ENCODE data around the gene TRPV4. TPM values are rescaled to one million over a fixed set of nuclear protein-coding genes. Genes with fewer than 3 reads are reported as not detected.

TRPV4 gene
- total and polyA plus RNA-seq, 3 donors from 2014 or later, result 1.3 to 3.0 (median 2.2) TPM

- peak overlapping the region; percentile 73 to 76 for H3K4me3 ChIP-seq
- WGBS, 2 donors, result 0 to 3% methylated on average over 13 of the region's 13 CpGs
- no peak for TF ChIP-seq CTCF (IDR thresholded peaks at IDR 0.05)
- peaks cover 4% of the 10 kb centered on the region for H3K4me1 ChIP-seq
- intact Hi-C loops (cut with DNase I; ENCODE audit: low total_unique reads), result loop anchor here (10.0 kb wide), 1 partner anchor 75 kb away; no protein-coding TSS in a partner anchor
- H3K9me3 ChIP-seq, result no peaks in the 10 kb centered on the region
- no peak for DNase-seq
- H3K27me3 ChIP-seq, result no peaks in the 10 kb centered on the region
- peak overlapping the region in 1 of 2 donors; percentile 53 for H3K27ac ChIP-seq
- H3K36me3 ChIP-seq (ENCODE audit: low read depth, missing control alignments), result no peaks in the 10 kb centered on the region
Measured at GRCh38 chr12:109879351-109880042, 46.3 kb upstream of the TRPV4 start.

GRCh38 chr12:109878749-109879148 lies 45.6 kb upstream of the TRPV4 start:
- Histone ChIP-seq H3K9me3 (no peaks in the 10 kb centered on the region), H3K27me3 (no peaks in the 10 kb centered on the region), H3K36me3 (ENCODE audit: low read depth, missing control alignments) (no peaks in the 10 kb centered on the region), H3K4me3 (no peak overlapping the region), H3K27ac (no peak overlapping the region), H3K4me1 (peaks cover 4% of the 10 kb centered on the region)
- intact Hi-C loops (cut with DNase I; ENCODE audit: low total_unique reads), result loop anchor here (10.0 kb wide), 1 partner anchor 74 kb away; no protein-coding TSS in a partner anchor
- WGBS, 2 donors, result 63 to 71% methylated on average over 5 to 7 of the region's 7 CpGs
- TF ChIP-seq CTCF (IDR thresholded peaks at IDR 0.05) (no peak), POLR2A (IDR thresholded peaks at IDR 0.05) (no peak)
- no peak for DNase-seq

- H3K27ac ChIP-seq, result no peak overlapping the region
- H3K9me3 ChIP-seq, result no peaks in the 10 kb centered on the region
- intact Hi-C loops (cut with DNase I; ENCODE audit: low total_unique reads), result loop anchor here (10.0 kb wide), 1 partner anchor 73 kb away; no protein-coding TSS in a partner anchor
- DNase-seq, result no peak
- peaks cover 4% of the 10 kb centered on the region for H3K4me1 ChIP-seq
- no peaks in the 10 kb centered on the region for H3K27me3 ChIP-seq
- TF ChIP-seq CTCF (IDR thresholded peaks at IDR 0.05) (no peak), POLR2A (IDR thresholded peaks at IDR 0.05) (no peak)
- no peaks in the 10 kb centered on the region for H3K36me3 ChIP-seq (ENCODE audit: low read depth, missing control alignments)
- H3K4me3 ChIP-seq, result no peak overlapping the region
- 68 to 89% methylated on average over 3 of the region's 3 CpGs for WGBS, 2 donors
Measured at GRCh38 chr12:109878247-109878625, 45.0 kb upstream of the TRPV4 start.

GRCh38 chr12:109877504-109878246 lies 44.5 kb upstream of the TRPV4 start:
- no peaks in the 10 kb centered on the region for H3K27me3 ChIP-seq
- intact Hi-C loops (cut with DNase I; ENCODE audit: low total_unique reads), result loop anchor here (10.0 kb wide), 1 partner anchor 73 kb away; no protein-coding TSS in a partner anchor
- DNase-seq, result no peak
- TF ChIP-seq CTCF (IDR thresholded peaks at IDR 0.05) (no peak), POLR2A (IDR thresholded peaks at IDR 0.05) (no peak)
- WGBS, 2 donors, result 72 to 75% methylated on average over 10 of the region's 10 CpGs
- H3K4me1 ChIP-seq, result peaks cover 4% of the 10 kb centered on the region
- H3K27ac ChIP-seq, result no peak overlapping the region
- H3K9me3 ChIP-seq, result no peaks in the 10 kb centered on the region
- no peaks in the 10 kb centered on the region for H3K36me3 ChIP-seq (ENCODE audit: low read depth, missing control alignments)
- no peak overlapping the region for H3K4me3 ChIP-seq

Measured in testis (tissue), 3 donors.